Glutamatergic neuron (in vitro differentiated cells): ENCODE measurements around the gene MED7. TPM values are rescaled to one million over a fixed set of nuclear protein-coding genes. Genes with fewer than 3 reads are reported as not detected.

ENCODE experiments used
- DNase-seq: peaks from one replicate; pipeline ENCODE4 v3.0.0; 2022
- H3K27ac Mint-ChIP-seq: one replicate; pipeline ENCODE4 v1.8.0; 2020; ENCODE audit warnings: mild to moderate bottlenecking, mixed read lengths, inconsistent platforms; ENCODE audit not compliant: unreplicated experiment
- H3K27me3 Mint-ChIP-seq: one replicate; pipeline ENCODE4 v1.8.0; 2020; ENCODE audit warnings: mild to moderate bottlenecking, moderate library complexity, mixed read lengths, inconsistent platforms; ENCODE audit not compliant: unreplicated experiment
- H3K36me3 Mint-ChIP-seq: one replicate; pipeline ENCODE4 v1.8.0; 2020; ENCODE audit warnings: mild to moderate bottlenecking, mixed read lengths, inconsistent platforms; ENCODE audit not compliant: unreplicated experiment
- H3K4me1 Mint-ChIP-seq: one replicate; pipeline ENCODE4 v1.8.0; 2020; ENCODE audit warnings: mild to moderate bottlenecking, low read depth, mixed read lengths, inconsistent platforms; ENCODE audit not compliant: unreplicated experiment
- H3K4me3 Mint-ChIP-seq: one replicate; pipeline ENCODE4 v1.8.0; 2020; ENCODE audit warnings: mild to moderate bottlenecking, mixed read lengths, inconsistent platforms; ENCODE audit not compliant: unreplicated experiment
- H3K9me3 Mint-ChIP-seq: one replicate; pipeline ENCODE4 v1.8.0; 2020; ENCODE audit warnings: mild to moderate bottlenecking, moderate library complexity, mixed read lengths, inconsistent platforms; ENCODE audit not compliant: unreplicated experiment
- total RNA-seq: library from RNA; stranded (reverse); fragmentation: NEBNext Ultra II Directional; extraction: Animal tissue kit (Norgen Biotek cat#: 25700); gene quantifications from one replicate; pipeline ENCODE4 v1.2.1, GENCODE V29; 2021; ENCODE audit not compliant: unreplicated experiment
- TF ChIP-seq, protein P1 (sequence below): fragments of 200-600 bp; sonication (generic); IDR thresholded peaks from one replicate; pipeline ENCODE4 v1.5.0; 2021; ENCODE audit not compliant: partially characterized antibody, unreplicated experiment

Gene MED7
- total RNA-seq, 1 donor from 2014 or later = 13.2 TPM

DNA sequence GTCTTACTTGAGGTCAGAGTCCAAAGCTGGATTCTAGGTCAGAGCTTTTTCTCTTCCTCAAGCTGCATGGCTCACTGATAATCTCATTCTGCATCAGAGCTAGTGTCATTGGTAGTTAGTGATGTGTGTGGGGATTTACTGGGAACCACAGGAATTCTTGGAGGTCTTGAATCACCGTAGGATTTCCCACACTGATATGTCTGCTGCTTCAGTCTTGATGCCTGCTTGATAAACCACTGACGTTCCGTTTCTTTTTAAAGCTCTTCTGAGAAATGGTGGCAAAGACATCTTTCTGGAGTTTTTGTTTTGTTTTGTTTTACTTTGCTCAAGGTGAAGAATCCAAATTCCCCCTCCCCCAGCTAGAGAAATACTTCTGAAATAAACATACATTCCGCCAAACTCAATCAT, 24.6 kb upstream of the MED7 start:
- Mint-ChIP-seq H3K27me3 (no peaks in the 10 kb centered on the region), H3K4me3 (no peak overlapping the region), H3K36me3 (no peaks in the 10 kb centered on the region), H3K4me1 (no peaks in the 10 kb centered on the region), H3K27ac (no peak overlapping the region), H3K9me3 (peaks cover 2% of the 10 kb centered on the region)
- DNase-seq = no peak
- TF ChIP-seq, protein P1, sequence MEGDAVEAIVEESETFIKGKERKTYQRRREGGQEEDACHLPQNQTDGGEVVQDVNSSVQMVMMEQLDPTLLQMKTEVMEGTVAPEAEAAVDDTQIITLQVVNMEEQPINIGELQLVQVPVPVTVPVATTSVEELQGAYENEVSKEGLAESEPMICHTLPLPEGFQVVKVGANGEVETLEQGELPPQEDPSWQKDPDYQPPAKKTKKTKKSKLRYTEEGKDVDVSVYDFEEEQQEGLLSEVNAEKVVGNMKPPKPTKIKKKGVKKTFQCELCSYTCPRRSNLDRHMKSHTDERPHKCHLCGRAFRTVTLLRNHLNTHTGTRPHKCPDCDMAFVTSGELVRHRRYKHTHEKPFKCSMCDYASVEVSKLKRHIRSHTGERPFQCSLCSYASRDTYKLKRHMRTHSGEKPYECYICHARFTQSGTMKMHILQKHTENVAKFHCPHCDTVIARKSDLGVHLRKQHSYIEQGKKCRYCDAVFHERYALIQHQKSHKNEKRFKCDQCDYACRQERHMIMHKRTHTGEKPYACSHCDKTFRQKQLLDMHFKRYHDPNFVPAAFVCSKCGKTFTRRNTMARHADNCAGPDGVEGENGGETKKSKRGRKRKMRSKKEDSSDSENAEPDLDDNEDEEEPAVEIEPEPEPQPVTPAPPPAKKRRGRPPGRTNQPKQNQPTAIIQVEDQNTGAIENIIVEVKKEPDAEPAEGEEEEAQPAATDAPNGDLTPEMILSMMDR = no peak

DNA sequence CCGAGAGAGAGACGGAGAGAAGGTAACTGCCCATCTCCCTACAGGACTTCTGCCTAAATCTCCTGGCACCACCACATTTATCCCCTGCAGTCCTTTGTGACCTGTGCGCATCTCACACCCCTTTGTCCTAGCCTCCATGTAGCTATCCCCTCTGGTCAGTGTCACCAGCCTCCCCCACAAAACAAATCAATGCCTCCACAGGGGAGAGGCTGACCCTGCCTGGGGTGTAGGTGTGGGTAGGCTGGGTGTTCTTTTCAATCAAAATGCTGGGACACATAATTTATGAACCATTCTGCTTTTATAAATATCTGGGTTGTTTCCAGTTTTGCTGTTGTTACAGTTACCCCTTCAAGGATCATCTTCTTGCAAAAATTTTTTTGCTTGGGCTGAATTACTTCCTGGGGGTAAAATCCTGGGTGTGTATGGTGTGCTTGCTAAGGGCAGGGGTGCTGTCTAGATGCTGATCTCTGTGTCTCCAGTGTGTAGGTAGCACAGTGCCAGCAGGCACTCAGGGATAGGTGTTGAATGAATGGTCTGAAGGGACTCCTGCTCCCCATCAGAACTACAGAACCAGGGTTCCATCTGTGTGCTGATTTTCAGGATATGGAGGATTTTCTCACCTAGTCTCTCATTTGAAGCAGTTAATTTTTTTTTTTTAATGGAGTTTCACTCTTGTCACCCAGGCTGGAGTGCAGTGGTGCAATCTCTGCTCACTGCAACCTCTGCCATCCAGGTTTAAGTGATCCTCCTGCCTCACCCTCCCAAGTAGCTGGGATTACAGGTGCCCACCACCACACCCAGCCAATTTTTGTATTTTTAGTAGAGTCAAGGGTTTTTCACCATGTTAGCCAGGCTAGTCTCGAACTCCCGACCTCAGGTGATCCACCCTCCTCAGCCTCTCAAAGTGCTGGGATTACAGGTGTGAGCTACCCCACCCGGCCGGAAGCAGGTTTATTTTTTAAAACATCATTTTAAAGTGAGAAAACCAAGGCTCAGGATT, 23.8 kb upstream of the MED7 start, which contains the start of gene GARIN3:
Gene GARIN3, minus strand, starts transcription at position 51 of the 1,000 bp plus-strand sequence. CDS start 96 bp downstream, outside the sequence.
- TF ChIP-seq, protein P1 = no peak
- Mint-ChIP-seq H3K36me3 (no peaks in the 10 kb centered on the region), H3K9me3 (peaks cover 2% of the 10 kb centered on the region), H3K27me3 (no peaks in the 10 kb centered on the region), H3K4me1 (no peaks in the 10 kb centered on the region), H3K27ac (no peak within 1 kb of the TSS), H3K4me3 (no peak within 1 kb of the TSS)
- DNase-seq = no peak

DNA sequence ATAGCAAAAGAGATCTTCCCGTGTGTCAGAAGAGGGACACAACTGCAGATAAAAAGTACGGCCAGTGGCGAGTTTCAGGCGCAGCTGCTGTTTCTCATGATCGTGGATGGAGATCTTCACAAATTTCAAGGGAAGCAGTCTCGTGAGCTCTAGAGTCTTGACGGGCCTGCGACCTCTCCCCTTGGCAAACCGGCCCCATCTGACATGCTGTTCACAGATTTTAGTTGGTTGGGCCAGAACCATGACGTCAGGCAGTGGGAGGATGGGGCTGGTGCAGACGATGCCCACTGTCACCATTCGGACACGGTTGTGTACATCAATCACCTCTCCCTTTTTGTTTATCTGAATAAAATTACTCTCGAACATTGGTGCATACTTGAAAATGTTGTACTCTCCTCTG, 23.0 kb upstream of the MED7 start:
- Mint-ChIP-seq H3K27me3 (no peaks in the 10 kb centered on the region), H3K27ac (no peak overlapping the region), H3K9me3 (peaks cover 2% of the 10 kb centered on the region), H3K36me3 (no peaks in the 10 kb centered on the region), H3K4me3 (no peak overlapping the region), H3K4me1 (no peaks in the 10 kb centered on the region)
- DNase-seq = no peak
- TF ChIP-seq, protein P1 = no peak

DNA sequence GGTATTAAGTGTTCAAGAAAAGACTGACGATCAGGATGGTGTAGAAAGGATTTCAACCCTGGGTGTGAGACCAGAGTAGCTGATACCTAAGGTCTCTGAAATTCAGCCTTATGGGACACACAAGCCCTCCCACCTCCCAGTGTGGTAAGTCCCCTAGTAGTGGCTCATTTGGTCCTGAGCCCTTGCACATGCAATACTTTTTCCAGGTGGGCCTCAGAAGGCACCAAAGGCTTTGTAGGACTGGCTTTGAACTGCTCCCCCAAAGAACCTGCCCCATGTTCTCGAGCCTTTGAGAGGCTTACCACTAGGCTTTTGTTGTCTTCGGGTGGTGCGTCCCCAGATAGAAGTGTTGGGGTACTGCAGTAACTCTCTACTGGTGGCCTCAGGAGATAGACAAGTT, 22.6 kb upstream of the MED7 start:
- no peaks in the 10 kb centered on the region for H3K27me3 Mint-ChIP-seq
- no peak overlapping the region for H3K4me3 Mint-ChIP-seq
- no peaks in the 10 kb centered on the region for H3K36me3 Mint-ChIP-seq
- no peaks in the 10 kb centered on the region for H3K4me1 Mint-ChIP-seq
- TF ChIP-seq, protein P1 = no peak
- peaks cover 2% of the 10 kb centered on the region for H3K9me3 Mint-ChIP-seq
- no peak overlapping the region for H3K27ac Mint-ChIP-seq
- no peak for DNase-seq

DNA sequence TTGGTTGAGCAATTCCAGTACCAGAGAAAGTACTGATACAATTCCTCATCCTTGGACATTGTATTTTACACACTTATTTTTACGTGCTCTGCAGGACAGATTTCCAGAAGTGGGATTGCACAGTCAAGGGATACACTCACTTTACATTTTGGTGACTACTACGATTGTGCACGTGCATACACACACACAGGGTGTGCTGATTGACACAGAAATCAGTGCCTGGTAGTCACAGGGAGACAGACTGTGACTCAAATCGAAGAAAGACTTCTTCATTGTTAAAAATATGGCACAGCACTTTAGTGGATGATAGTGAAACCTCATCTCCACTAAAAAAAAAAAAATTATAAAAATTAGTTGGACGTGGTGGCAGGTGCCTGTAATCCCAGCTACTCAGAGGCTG, 21.9 kb upstream of the MED7 start:
- TF ChIP-seq, protein P1 = no peak
- H3K4me1 Mint-ChIP-seq = no peaks in the 10 kb centered on the region
- H3K27me3 Mint-ChIP-seq = no peaks in the 10 kb centered on the region
- H3K9me3 Mint-ChIP-seq = peaks cover 2% of the 10 kb centered on the region
- no peak overlapping the region for H3K4me3 Mint-ChIP-seq
- no peak for DNase-seq
- H3K36me3 Mint-ChIP-seq = no peaks in the 10 kb centered on the region
- no peak overlapping the region for H3K27ac Mint-ChIP-seq
